OCI-LY3 (cell line): ENCODE results near the gene CATSPERE.
"Not testable (repeated sequence)": the region's sequence is repeated elsewhere in the genome, so short reads cannot be mapped to it uniquely, and the experiment has no call there.

ENCODE experiments used
- CTCF ChIP-seq: fragments of 200-600, 300-600 bp; sonication (generic); IDR thresholded peaks from 2 replicates; pipeline ENCODE4 v1.5.1; 2014; ENCODE audit warnings: antibody characterized with exemption, low read length, low read depth
- EZH2phosphoT487 ChIP-seq: fragments of 200-600 bp; shearing (Covaris generic); IDR thresholded peaks from 2 replicates; pipeline ENCODE4 v1.6.1; 2018; ENCODE audit warnings: antibody characterized with exemption, mixed run types, low read depth

GRCh38 chr1:244562877-244563276 lies 101.8 kb downstream of the CATSPERE start:
- TF ChIP-seq CTCF, EZH2phosphoT487: not testable (repeated sequence)
